GM21360 (cell line): ENCODE measurements around the gene GEMIN4.
"Not testable (repeated sequence)": the region's sequence is repeated elsewhere in the genome, so short reads cannot be mapped to it uniquely, and the experiment has no call there.

Source experiments
- ATAC-seq: cut with Tn5 transposase; IDR thresholded peaks from one replicate; pipeline ENCODE4 v1.9.1; 2021; ENCODE audit warnings: mild to moderate bottlenecking, moderate library complexity; ENCODE audit not compliant: unreplicated experiment

Gene GEMIN4

GRCh38 chr17:752002-752619 is at the start of gene GEMIN4:
GEMIN4 (minus strand) TSS chr17:752264; CDS start chr17:752142, 122 bp downstream.
- ATAC-seq, result peak; percentile 67

- ATAC-seq, result no peak
These were observed 49.6 kb upstream of the GEMIN4 start for GRCh38 chr17:801660-802059.

DNA sequence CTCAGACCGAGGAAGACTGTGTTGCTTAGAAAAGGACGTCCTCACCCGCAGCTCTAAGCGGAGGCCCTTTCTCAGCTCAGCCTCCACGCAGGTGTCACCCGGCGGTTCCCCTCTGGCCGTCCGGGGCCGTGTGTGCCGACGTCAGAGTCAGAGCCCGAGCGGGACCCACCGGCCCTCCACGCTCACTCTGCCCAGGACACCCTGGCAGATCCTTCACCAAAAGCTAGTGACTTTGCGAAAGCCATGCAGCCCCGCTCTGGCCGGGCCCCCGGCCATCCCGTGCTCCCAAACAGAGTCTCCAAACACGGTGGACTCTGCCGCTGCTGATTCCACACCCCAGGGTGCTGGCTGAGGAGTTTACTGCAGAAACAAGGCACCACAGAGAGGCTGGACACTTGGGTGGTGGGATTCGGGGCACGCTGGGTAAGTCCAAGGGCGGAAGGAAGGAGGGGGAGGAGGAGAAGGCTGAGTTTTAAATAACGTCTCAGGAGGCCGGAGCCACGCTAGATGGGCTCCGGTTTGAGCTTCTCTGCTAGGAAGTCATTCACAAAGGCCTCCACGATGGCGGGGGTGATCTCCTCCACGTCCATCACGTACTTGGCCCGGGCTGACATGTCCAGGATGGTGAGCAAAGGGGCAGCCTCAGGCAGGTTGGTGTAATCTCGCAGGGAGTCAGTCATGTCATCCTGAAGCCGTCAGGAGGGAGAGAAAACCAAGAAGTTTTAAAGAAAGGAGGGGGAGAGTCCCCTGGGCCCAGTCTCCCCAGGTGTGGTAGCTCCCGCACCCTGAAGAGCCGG is 48.6 kb upstream of the GEMIN4 start:
- no peak for ATAC-seq

DNA sequence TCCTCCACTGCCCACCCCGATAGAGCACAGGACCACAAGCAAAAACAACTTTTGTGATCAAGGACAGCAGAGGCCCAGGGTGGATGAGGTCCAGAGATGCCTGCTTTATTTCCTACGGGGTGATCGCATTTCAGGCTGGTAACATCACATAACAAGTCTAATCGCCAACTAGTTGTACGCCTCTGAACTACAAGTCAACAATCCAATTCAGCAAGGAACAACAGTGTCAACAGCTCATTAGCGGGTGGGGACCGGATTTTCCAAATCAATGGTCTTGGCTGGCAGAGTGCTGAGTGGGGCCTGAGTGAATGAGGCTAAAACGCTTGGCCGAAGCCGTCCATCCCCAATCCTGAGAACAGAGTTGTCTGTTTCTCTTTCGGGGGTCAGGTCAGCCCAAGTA is 47.2 kb upstream of the GEMIN4 start:
- ATAC-seq, result no peak

DNA sequence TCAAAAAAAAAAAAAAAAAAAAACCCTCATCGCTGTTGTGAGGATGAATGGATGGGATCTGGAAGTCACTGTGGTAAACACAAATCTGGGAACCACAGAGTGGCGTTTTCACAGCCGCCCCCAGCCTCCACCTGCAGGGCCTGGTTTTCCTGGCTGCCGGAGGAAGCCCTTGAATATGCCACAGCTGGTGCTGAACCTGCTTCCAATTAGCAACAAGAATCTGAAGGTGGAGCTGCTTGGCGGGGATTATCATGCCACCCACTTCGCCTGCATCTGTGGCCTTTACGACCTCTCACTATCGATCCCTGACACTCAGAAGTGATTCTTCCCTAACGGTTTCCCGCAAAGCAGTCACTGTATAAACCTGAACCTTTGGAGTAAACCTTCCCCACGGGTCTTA is 46.2 kb upstream of the GEMIN4 start:
- ATAC-seq, result no peak

DNA sequence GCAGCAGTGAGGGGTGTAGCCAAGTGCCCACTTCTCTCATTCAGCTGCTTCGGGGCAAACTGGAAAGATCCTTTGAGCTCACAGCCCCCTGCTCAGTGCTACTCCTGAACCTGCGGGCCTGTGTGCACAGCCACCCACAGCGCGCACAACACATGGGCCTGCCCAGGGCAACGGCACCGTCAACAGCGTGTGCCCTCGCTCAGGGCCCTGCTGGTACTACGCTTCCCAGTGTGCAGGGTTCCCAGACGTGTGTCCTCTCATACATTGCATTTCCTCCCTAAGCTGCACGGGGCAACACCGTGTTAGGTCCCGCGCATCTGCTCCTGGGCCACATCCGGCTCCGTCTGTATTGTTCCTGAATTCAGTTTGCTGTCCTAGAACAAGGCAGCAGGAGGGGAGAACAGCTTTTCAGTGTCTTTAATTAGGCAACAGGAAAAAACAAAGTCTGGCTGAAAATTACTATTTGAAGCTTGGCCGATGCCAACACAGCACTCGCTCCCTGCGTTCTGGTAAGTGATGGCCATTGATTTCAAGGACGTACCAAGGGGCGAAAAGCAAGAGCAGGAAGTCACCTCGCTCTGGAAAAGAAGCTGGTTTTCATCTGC is 45.3 kb upstream of the GEMIN4 start:
- ATAC-seq, result no peak

DNA sequence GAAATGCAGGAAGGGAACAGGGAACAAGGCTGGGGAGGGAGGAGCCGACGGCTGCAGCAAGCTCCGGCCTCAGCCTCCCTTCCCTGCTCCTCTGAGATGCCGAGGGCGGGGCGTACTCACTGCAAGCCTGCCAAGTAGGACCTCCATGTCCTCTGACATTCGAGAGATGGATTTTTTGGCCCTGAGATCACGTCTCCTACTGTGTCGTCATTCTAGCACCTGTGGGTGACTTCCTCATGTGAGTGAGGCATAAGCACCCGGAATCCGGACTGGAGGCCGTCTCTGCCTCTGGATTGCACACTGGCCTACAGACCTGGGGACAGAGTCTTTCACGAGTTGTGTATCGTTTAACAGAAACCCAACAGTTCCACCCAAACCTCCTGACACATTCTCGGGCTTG is 44.5 kb upstream of the GEMIN4 start:
- no peak for ATAC-seq

GRCh38 chr17:795721-796120 is 43.7 kb upstream of the GEMIN4 start:
- no peak for ATAC-seq

- ATAC-seq, result no peak
These were observed 43.2 kb upstream of the GEMIN4 start for GRCh38 chr17:795276-795675.

DNA sequence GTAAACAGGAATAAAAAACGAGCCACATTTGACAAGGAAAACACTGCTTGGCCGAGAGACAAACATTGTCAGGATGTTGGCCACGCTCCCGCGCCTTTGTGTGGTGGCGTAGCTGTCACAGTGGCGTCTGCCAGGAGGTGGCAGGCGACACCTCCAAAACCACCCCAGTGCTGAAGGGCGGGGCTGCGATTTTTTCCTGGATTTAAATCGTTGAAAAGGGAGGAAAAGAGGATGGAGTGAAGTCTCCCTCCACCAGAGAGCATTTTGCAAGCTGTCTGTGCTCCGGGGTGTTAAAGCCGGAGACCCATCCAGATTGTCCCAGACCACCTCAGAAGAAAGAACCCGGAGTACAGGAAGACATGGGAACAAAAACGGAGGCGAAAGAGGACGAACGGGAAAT is 42.8 kb upstream of the GEMIN4 start:
- no peak for ATAC-seq

DNA sequence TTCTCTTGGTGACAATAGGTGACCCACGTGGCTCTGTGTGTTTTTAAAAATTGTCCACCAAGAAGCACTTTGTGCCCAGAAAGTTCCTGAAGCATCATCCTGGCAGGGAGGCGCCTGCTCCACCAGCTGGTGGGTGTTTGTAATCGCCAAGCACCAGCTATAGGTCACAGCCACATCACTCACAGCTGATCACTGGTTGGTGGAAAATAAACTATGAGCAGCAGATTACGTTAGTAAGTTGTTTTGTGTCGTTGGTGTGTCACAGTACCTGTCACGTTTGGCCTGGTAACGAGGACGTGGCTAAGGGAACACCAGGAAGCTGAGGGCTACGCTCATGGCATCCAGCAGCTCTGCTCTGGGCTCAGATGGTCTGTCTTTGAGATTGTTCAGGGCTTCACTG is 40.2 kb upstream of the GEMIN4 start:
- ATAC-seq, result no peak

- no peak for ATAC-seq
These were observed 39.8 kb upstream of the GEMIN4 start for GRCh38 chr17:791829-792228.

DNA sequence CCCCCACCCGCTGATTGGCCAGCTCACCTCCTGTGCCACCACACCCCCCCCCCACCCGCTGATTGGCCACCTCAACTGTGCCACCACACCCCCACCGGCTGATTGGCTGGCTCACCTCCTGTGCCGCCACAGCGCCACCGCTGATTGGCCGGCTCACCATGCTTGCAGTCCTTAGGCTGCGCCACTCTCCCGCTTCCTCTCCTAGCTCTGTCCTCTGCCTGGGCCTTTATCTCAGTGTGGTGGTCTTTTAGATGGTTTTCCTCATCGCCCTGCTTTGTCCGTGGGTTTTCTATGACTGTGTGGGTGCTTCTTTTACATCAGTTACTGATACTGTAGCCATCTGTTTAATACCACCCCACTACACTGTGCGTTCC is 38.8 kb upstream of the GEMIN4 start:
- not testable (repeated sequence) for ATAC-seq

GRCh38 chr17:789931-790873 is 38.1 kb upstream of the GEMIN4 start:
- ATAC-seq, result not testable (repeated sequence)

DNA sequence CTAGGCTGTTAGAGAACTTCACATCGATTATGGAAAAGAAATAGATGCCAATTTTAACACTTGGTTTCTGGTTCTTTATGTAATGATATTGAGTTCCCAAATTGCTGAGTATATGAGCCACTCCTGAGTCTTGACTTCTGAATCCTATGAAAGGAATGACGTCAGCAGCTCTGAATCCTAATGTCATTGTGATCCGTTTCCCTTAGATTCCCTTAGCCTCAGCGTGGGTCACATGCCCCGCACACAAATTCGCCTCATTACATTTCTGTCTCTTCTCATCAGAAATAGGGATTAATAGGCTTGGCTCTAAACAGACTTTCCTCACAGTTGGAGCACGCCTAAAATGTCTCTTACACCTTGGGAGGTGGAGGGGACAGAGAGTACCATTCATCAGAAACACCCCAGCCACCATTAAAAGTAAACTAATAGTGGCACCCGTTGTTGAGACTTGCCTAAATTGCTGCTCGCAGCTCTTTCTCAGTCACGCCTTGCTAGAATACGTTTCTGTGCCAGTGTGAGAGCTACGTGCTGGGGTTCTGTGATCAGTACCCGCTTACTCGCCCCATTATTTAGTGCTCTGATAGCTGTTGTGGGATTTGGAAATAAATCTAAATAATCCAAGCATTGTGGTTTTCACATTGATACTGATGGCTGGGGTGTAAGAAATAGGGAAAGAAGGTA is 37.2 kb upstream of the GEMIN4 start:
- no peak for ATAC-seq

- no peak for ATAC-seq
These were observed 36.5 kb upstream of the GEMIN4 start for GRCh38 chr17:788551-788950.

GRCh38 chr17:787641-788221 is 35.7 kb upstream of the GEMIN4 start:
- ATAC-seq, result no peak

- not testable (repeated sequence) for ATAC-seq
These were observed 33.8 kb upstream of the GEMIN4 start for GRCh38 chr17:785901-786300.

- no peak for ATAC-seq
These were observed 32.1 kb upstream of the GEMIN4 start for GRCh38 chr17:784143-784542.
